HG03025 (cell line): Measurements from ENCODE around the gene TTC39C.
A peak's percentile ranks its signal among the peaks of the same experiment; 100 is the strongest.
"Not testable (repeated sequence)": the region's sequence is repeated elsewhere in the genome, so short reads cannot be mapped to it uniquely, and the experiment has no call there.

Experiments used
- ATAC-seq: cut with Tn5 transposase; IDR thresholded peaks from one replicate; pipeline ENCODE4 v1.9.1; 2021; ENCODE audit warnings: mild to moderate bottlenecking, moderate library complexity; ENCODE audit not compliant: unreplicated experiment, low FRiP score

Gene TTC39C

GRCh38 chr18:24118750-24119577 lies 104.4 kb downstream of the TTC39C start:
- ATAC-seq: no peak

- no peak for ATAC-seq
Observed at GRCh38 chr18:24120676-24121075, 106.1 kb downstream of the TTC39C start.

GRCh38 chr18:24121625-24122024 lies 107.1 kb downstream of the TTC39C start:
- ATAC-seq: no peak

- no peak for ATAC-seq
Observed at GRCh38 chr18:24126155-24126961, 111.8 kb downstream of the TTC39C start.

GRCh38 chr18:24127735-24128134 lies 113.2 kb downstream of the TTC39C start:
- ATAC-seq: no peak

GRCh38 chr18:24128700-24129099 lies 114.1 kb downstream of the TTC39C start:
- ATAC-seq: no peak

GRCh38 chr18:24130494-24130893 lies 115.9 kb downstream of the TTC39C start:
- ATAC-seq: no peak

- ATAC-seq: no peak
Observed at GRCh38 chr18:24136967-24137373, 122.4 kb downstream of the TTC39C start.

GRCh38 chr18:24138409-24138788 lies 123.8 kb downstream of the TTC39C start:
- ATAC-seq: peak; percentile 28

GRCh38 chr18:24138789-24139616 lies 124.4 kb downstream of the TTC39C start, which contains the start of gene CABYR:
Gene CABYR, plus strand, starts transcription at chr18:24139062. Its CDS starts 4,053 bp downstream, at chr18:24143115.
- peak; percentile 94 for ATAC-seq

GRCh38 chr18:24140697-24141096 lies 126.1 kb downstream of the TTC39C start:
- ATAC-seq: no peak

- ATAC-seq: no peak
Observed at GRCh38 chr18:24142376-24142775, 127.8 kb downstream of the TTC39C start.

- ATAC-seq: not testable (repeated sequence)
Observed at GRCh38 chr18:24149591-24149990, 135.0 kb downstream of the TTC39C start.

- ATAC-seq: no peak
Observed at GRCh38 chr18:24153397-24153796, 138.8 kb downstream of the TTC39C start.

GRCh38 chr18:24157855-24158254 lies 143.3 kb downstream of the TTC39C start:
- ATAC-seq: no peak

- ATAC-seq: no peak
Observed at GRCh38 chr18:24160086-24160485, 145.5 kb downstream of the TTC39C start.

- ATAC-seq: no peak
Observed at GRCh38 chr18:24161304-24161703, 146.8 kb downstream of the TTC39C start.

GRCh38 chr18:24168496-24168895 lies 153.9 kb downstream of the TTC39C start:
- no peak for ATAC-seq

- no peak for ATAC-seq
Observed at GRCh38 chr18:24170360-24170759, 155.8 kb downstream of the TTC39C start.

- no peak for ATAC-seq
Observed at GRCh38 chr18:24173997-24174396, 159.4 kb downstream of the TTC39C start.
